Neuronal stem cell (in vitro differentiated cells): ENCODE measurements around the gene BRAT1.
"Not testable (repeated sequence)": the region's sequence is repeated elsewhere in the genome, so short reads cannot be mapped to it uniquely, and the experiment has no call there.

ENCODE experiments used
- DNase-seq: peaks from one replicate; pipeline ENCODE4 v3.0.0-alpha.2; 2013; ENCODE audit warnings: low spot score
- H2AFZ ChIP-seq: one replicate; pipeline ENCODE4 v1.6.1; 2013; ENCODE audit warnings: mild to moderate bottlenecking, low read length, inconsistent platforms
- H2AK5ac ChIP-seq: 2 replicates; pipeline ENCODE4 v1.6.1; 2013; ENCODE audit warnings: low read depth, mild to moderate bottlenecking, inconsistent platforms, low read length, moderate library complexity, mixed read lengths
- H2BK120ac ChIP-seq: 2 replicates; pipeline ENCODE4 v1.6.1; 2013; ENCODE audit warnings: low read depth, mild to moderate bottlenecking, inconsistent platforms, low read length, moderate library complexity, mixed read lengths
- H2BK12ac ChIP-seq: one replicate; pipeline ENCODE4 v1.6.1; 2013; ENCODE audit warnings: low read length, inconsistent platforms
- H2BK15ac ChIP-seq: 2 replicates; pipeline ENCODE4 v1.6.1; 2013; ENCODE audit warnings: mild to moderate bottlenecking, low read length, inconsistent platforms, mixed read lengths
- H2BK5ac ChIP-seq: one replicate; pipeline ENCODE4 v1.6.1; 2013; ENCODE audit warnings: inconsistent platforms, mild to moderate bottlenecking, low read length, moderate library complexity
- H3K14ac ChIP-seq: one replicate; pipeline ENCODE4 v1.6.1; 2013; ENCODE audit warnings: low read length, inconsistent platforms
- H3K18ac ChIP-seq: 2 replicates; pipeline ENCODE4 v1.6.1; 2013; ENCODE audit warnings: low read length, inconsistent platforms
- H3K23ac ChIP-seq: 2 replicates; pipeline ENCODE4 v1.6.1; 2013; ENCODE audit warnings: low read depth, mild to moderate bottlenecking, mixed read lengths, low read length, inconsistent platforms; ENCODE audit not compliant: poor library complexity
- H3K27ac ChIP-seq: replicated peaks from 3 replicates; pipeline ENCODE4 v1.5.1; 2013; ENCODE audit warnings: low read length, inconsistent platforms
- H3K27me3 ChIP-seq, 3 experiments: 2 replicates each; pipeline ENCODE4 v1.6.1; 2013; ENCODE audit warnings: low read length in 3 of 3, mild to moderate bottlenecking in 2 of 3, inconsistent platforms in 1 of 3, low read depth in 1 of 3, mixed read lengths in 1 of 3, moderate library complexity in 1 of 3; ENCODE audit not compliant: control insufficient read depth in 3 of 3, insufficient read depth in 3 of 3
- H3K36me3 ChIP-seq, 2 donors: replicated peaks in 1 of 2; 2 replicates each; pipeline ENCODE4 v1.6.1; 2013; ENCODE audit warnings: low read length in 2 of 2; ENCODE audit not compliant: control insufficient read depth in 2 of 2, insufficient read depth in 2 of 2
- H3K4ac ChIP-seq: 2 replicates; pipeline ENCODE4 v1.6.1; 2013; ENCODE audit warnings: inconsistent platforms, mild to moderate bottlenecking, low read length, moderate library complexity
- H3K4me1 ChIP-seq, 2 donors: 1 replicate in 1 of 2; 2 replicates in 1 of 2; pipeline ENCODE4 v1.6.1; 2013; ENCODE audit warnings: low read length in 2 of 2, low read depth in 1 of 2; ENCODE audit not compliant: control insufficient read depth in 2 of 2, insufficient read depth in 1 of 2
- H3K4me2 ChIP-seq: one replicate; pipeline ENCODE4 v1.6.1; 2013; ENCODE audit warnings: mild to moderate bottlenecking, low read length, inconsistent platforms; ENCODE audit not compliant: insufficient read depth, poor library complexity, severe bottlenecking
- H3K4me3 ChIP-seq, 2 donors: 2 replicates each; pipeline ENCODE4 v1.5.1; 2013; ENCODE audit warnings: low read length in 2 of 2, mild to moderate bottlenecking in 2 of 2, inconsistent platforms in 1 of 2, moderate library complexity in 1 of 2
- H3K79me1 ChIP-seq: one replicate; pipeline ENCODE4 v1.6.1; 2013; ENCODE audit warnings: low read depth, mild to moderate bottlenecking, inconsistent platforms, low read length, moderate library complexity
- H3K9ac ChIP-seq: one replicate; pipeline ENCODE4 v1.6.1; 2013; ENCODE audit warnings: mild to moderate bottlenecking, low read depth, low read length, inconsistent platforms; ENCODE audit not compliant: poor library complexity
- H3K9me3 ChIP-seq, 2 donors: replicated peaks in 1 of 2; 2 replicates each; pipeline versions ENCODE3 to v1.6.1; 2013; ENCODE audit warnings: low read length in 2 of 2, mild to moderate bottlenecking in 2 of 2, inconsistent platforms in 1 of 2, low read depth in 1 of 2, mixed read lengths in 1 of 2, moderate library complexity in 1 of 2; ENCODE audit not compliant: control insufficient read depth in 2 of 2, insufficient read depth in 1 of 2
- H4K8ac ChIP-seq: one replicate; pipeline ENCODE4 v1.6.1; 2013; ENCODE audit warnings: low read depth, mild to moderate bottlenecking, inconsistent platforms, low read length, moderate library complexity
- H4K91ac ChIP-seq: one replicate; pipeline ENCODE4 v1.6.1; 2013; ENCODE audit warnings: low read length, low read depth, mild to moderate bottlenecking, inconsistent platforms; ENCODE audit not compliant: poor library complexity
- WGBS, 2 donors: extraction: QIAGEN DNeasy Blood & Tissue Kit; methylation state at CpG; one replicate each; pipeline ENCODE4 v1.1.7; 2013; ENCODE audit warnings: missing lambda C conversion rate in 2 of 2, mixed read lengths in 1 of 2; ENCODE audit not compliant: insufficient read length in 2 of 2, insufficient replicate concordance in 1 of 2; ENCODE audit errors: extremely low coverage in 2 of 2; 5-methylcytosine and 5-hydroxymethylcytosine counted together

The BRAT1 gene

DNA sequence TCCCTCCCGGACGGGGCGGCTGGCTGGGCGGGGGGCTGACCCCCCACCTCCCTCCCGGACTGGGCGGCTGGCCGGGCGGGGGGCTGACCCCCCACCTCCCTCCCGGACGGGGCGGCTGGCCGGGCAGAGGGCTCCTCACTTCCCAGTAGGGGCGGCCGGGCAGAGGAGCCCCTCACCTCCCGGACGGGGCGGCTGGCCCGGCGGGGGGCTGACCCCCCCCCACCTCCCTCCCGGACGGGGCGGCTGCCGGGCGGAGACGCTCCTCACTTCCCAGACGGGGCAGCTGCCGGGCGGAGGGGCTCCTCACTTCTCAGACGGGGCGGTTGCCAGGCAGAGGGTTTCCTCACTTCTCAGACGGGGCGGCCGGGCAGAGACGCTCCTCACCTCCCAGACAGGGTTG lies 21.1 kb downstream of the BRAT1 start:
- no CpG with 5 or more reads among the region's 34 CpGs for WGBS, 2 donors
- H2BK5ac ChIP-seq, H2AFZ ChIP-seq, H3K23ac ChIP-seq, H2BK120ac ChIP-seq, H4K91ac ChIP-seq, H3K4me2 ChIP-seq, H3K27ac ChIP-seq, H3K9me3 ChIP-seq, H3K27me3 ChIP-seq, DNase-seq, H3K79me1 ChIP-seq, H3K14ac ChIP-seq, H3K9ac ChIP-seq, H3K18ac ChIP-seq, H2BK12ac ChIP-seq, H2BK15ac ChIP-seq, H2AK5ac ChIP-seq, H3K4me3 ChIP-seq, H3K4ac ChIP-seq, H4K8ac ChIP-seq: not testable (repeated sequence)
- Histone ChIP-seq H3K4me1 (peaks cover 9 to 10% of the 10 kb centered on the region in 2 donors), H3K36me3 (peaks cover 19 to 21% of the 10 kb centered on the region in 2 donors)

DNA sequence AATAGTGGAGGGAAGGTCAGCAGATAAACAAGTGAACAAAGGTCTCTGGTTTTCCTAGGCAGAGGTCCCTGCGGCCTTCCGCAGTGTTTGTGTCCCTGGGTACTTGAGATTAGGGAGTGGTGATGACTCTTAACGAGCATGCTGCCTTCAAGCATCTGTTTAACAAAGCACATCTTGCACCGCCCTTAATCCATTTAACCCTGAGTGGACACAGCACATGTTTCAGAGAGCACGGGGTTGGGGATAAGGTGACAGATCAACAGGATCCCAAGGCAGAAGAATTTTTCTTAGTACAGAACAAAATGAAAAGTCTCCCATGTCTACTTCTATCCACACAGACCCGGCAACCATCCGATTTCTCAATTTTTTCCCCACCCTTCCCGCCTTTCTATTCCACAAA lies 21.8 kb downstream of the BRAT1 start:
- H3K23ac ChIP-seq, H4K8ac ChIP-seq, H3K14ac ChIP-seq, H2BK5ac ChIP-seq, H2BK15ac ChIP-seq, H3K27ac ChIP-seq, H2AK5ac ChIP-seq, H3K9me3 ChIP-seq, H3K4me2 ChIP-seq, H3K4me3 ChIP-seq, H2BK12ac ChIP-seq, H3K27me3 ChIP-seq, DNase-seq, H3K9ac ChIP-seq, H3K79me1 ChIP-seq, H3K18ac ChIP-seq, H4K91ac ChIP-seq, H2BK120ac ChIP-seq, H2AFZ ChIP-seq, H3K4ac ChIP-seq: not testable (repeated sequence)
- no CpG with 5 or more reads among the region's 8 CpGs for WGBS, 2 donors
- peaks cover 19 to 21% of the 10 kb centered on the region in 2 donors for H3K36me3 ChIP-seq
- H3K4me1 ChIP-seq, result peaks cover 10 to 12% of the 10 kb centered on the region in 2 donors

- H3K4me1 ChIP-seq, result peaks cover 16 to 17% of the 10 kb centered on the region in 2 donors
- H2BK5ac ChIP-seq, H3K27me3 ChIP-seq, H3K27ac ChIP-seq, H2AK5ac ChIP-seq, DNase-seq, H3K23ac ChIP-seq, H3K79me1 ChIP-seq, H3K9me3 ChIP-seq, H3K4me2 ChIP-seq, H2BK12ac ChIP-seq, H3K18ac ChIP-seq, H4K8ac ChIP-seq, H3K4ac ChIP-seq, H3K14ac ChIP-seq, H2AFZ ChIP-seq, H3K9ac ChIP-seq, H2BK120ac ChIP-seq, H4K91ac ChIP-seq, H2BK15ac ChIP-seq, H3K4me3 ChIP-seq: not testable (repeated sequence)
- WGBS, 2 donors, result no CpG with 5 or more reads among the region's 8 CpGs
- H3K36me3 ChIP-seq, result peaks cover 17 to 21% of the 10 kb centered on the region in 2 donors
Observed at GRCh38 chr7:2532816-2533215, 22.5 kb downstream of the BRAT1 start.

- not testable (repeated sequence) for H3K18ac ChIP-seq, H2BK15ac ChIP-seq, H2BK5ac ChIP-seq, H3K4me3 ChIP-seq, H3K4ac ChIP-seq, H4K91ac ChIP-seq, H3K4me2 ChIP-seq, H3K14ac ChIP-seq, H3K79me1 ChIP-seq, H3K27me3 ChIP-seq, H2AFZ ChIP-seq, H3K9me3 ChIP-seq, H3K9ac ChIP-seq, H2AK5ac ChIP-seq, DNase-seq, H3K23ac ChIP-seq, H2BK120ac ChIP-seq, H2BK12ac ChIP-seq
- Histone ChIP-seq H3K36me3 (peaks cover 21 to 23% of the 10 kb centered on the region in 2 donors), H3K27ac (peak overlapping the region; percentile 43), H3K4me1 (peaks cover 20 to 21% of the 10 kb centered on the region in 2 donors), H4K8ac (peak overlapping the region; percentile 17)
- WGBS, 2 donors, result no CpG with 5 or more reads among the region's 15 CpGs
Observed at GRCh38 chr7:2532199-2532772, 23.0 kb downstream of the BRAT1 start.
